DOHH2 (cell line): ENCODE results near the gene KLK3.

Experiments used
- H3F3A ChIP-seq: fragments of 200-600 bp; sonication (generic), shearing (Covaris generic); 2 replicates; pipeline ENCODE4 v1.6.0; 2016; ENCODE audit warnings: antibody characterized with exemption, mild to moderate bottlenecking; ENCODE audit not compliant: control insufficient read depth, insufficient read depth
- H3K27ac ChIP-seq: fragments of 200-600 bp; sonication (generic); 2 replicates; pipeline ENCODE4 v1.5.1; 2014; ENCODE audit warnings: low read depth, mild to moderate bottlenecking, low read length, moderate library complexity
- H3K27me3 ChIP-seq: fragments of 200-600 bp; sonication (generic); 2 replicates; pipeline ENCODE4 v1.6.1; 2014; ENCODE audit warnings: mild to moderate bottlenecking, low read length, mixed read lengths; ENCODE audit not compliant: control insufficient read depth
- H3K36me3 ChIP-seq: fragments of 200-600 bp; sonication (generic); 2 replicates; pipeline ENCODE4 v1.6.1; 2014; ENCODE audit warnings: mild to moderate bottlenecking, low read length, moderate library complexity, mixed read lengths; ENCODE audit not compliant: control insufficient read depth
- H3K4me1 ChIP-seq: fragments of 200-600 bp; sonication (generic); 2 replicates; pipeline ENCODE4 v1.6.1; 2014; ENCODE audit warnings: mild to moderate bottlenecking, low read length, mixed read lengths; ENCODE audit not compliant: control insufficient read depth
- H3K4me2 ChIP-seq: fragments of 200-600 bp; sonication (generic); 2 replicates; pipeline ENCODE4 v1.6.0; 2014; ENCODE audit warnings: mild to moderate bottlenecking, low read length, moderate library complexity
- H3K4me3 ChIP-seq: fragments of 200-600 bp; sonication (generic); 2 replicates; pipeline ENCODE4 v1.5.1; 2014; ENCODE audit warnings: mild to moderate bottlenecking, low read length, mixed read lengths
- H3K79me2 ChIP-seq: fragments of 200-600 bp; sonication (generic); 2 replicates; pipeline ENCODE4 v1.6.1; 2014; ENCODE audit warnings: mild to moderate bottlenecking, low read length, mixed read lengths; ENCODE audit not compliant: control insufficient read depth
- H3K9me2 ChIP-seq: fragments of 200-600 bp; sonication (generic); replicated peaks from 2 replicates; pipeline ENCODE4 v1.6.1; 2014; ENCODE audit warnings: mild to moderate bottlenecking, low read length, mixed read lengths; ENCODE audit not compliant: control insufficient read depth
- H3K9me3 ChIP-seq: fragments of 200-600 bp; sonication (generic); 2 replicates; pipeline ENCODE4 v1.6.1; 2014; ENCODE audit warnings: antibody characterized with exemption, low read length, mixed read lengths; ENCODE audit not compliant: control insufficient read depth, insufficient read depth
- H4K20me1 ChIP-seq: fragments of 200-600 bp; sonication (generic); 2 replicates; pipeline ENCODE4 v1.6.0; 2014; ENCODE audit warnings: low read depth, mild to moderate bottlenecking, antibody characterized with exemption, low read length, moderate library complexity; ENCODE audit not compliant: control insufficient read depth, insufficient read depth
- CTCF ChIP-seq: fragments of 200-600 bp; sonication (generic); IDR thresholded peaks from one replicate; pipeline ENCODE4 v1.5.1; 2014; ENCODE audit warnings: antibody characterized with exemption, mild to moderate bottlenecking, low read depth, low read length; ENCODE audit not compliant: poor library complexity, severe bottlenecking
- EZH2phosphoT487 ChIP-seq: fragments of 200-600 bp; sonication (generic); IDR thresholded peaks from 2 replicates; pipeline ENCODE4 v1.6.1; 2017; ENCODE audit warnings: borderline replicate concordance, mild to moderate bottlenecking, antibody characterized with exemption, low read length, moderate library complexity, mixed read lengths

KLK3 gene

DNA sequence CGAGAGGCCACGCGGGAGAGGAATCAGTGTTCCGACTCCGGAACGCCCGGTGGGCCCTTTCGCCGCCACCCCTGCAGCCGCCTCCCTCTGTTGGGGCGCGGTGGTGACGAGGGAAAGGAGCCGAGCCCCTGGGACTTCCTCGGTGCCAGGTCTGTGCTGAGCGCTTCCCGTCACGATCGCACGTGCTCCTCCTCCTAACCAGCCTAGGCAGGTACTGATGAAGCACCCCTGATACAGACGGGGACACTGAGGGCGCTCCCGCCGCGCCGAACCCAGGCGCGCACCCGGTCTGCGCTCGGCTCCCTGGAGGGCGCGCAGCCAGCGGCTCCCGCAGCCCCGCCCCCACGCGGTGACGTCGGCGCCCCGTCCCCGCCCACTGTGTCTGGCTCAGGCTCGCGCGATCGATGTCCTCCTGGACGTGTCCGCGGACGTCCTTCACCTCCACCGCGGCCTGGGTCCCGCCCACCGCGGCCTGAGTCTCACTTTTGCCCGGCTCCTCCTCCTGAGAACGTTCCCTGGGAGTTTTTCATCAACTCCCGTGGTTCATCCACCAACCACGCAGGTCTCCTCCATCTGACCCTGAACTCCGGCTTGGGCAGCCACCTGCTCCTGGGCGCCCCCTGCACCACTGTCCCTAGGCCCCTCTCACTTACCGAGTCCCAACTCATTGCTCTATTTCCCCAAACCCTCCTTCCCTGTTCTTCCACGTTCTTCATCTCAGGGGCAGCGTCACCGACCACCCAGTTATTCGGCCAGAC is 18.8 kb upstream of the KLK3 start:
- H3F3A ChIP-seq, result no peaks in the 10 kb centered on the region
- H3K79me2 ChIP-seq, result no peaks in the 10 kb centered on the region
- peaks cover 13% of the 10 kb centered on the region for H3K4me1 ChIP-seq
- H3K4me3 ChIP-seq, result peak overlapping the region; percentile 77
- H3K4me2 ChIP-seq, result peak overlapping the region; percentile 71
- TF ChIP-seq EZH2phosphoT487 (no peak), CTCF (peak; percentile 9)
- no peaks in the 10 kb centered on the region for H3K9me2 ChIP-seq
- H3K27ac ChIP-seq, result no peak overlapping the region
- H3K36me3 ChIP-seq, result no peaks in the 10 kb centered on the region
- H4K20me1 ChIP-seq, result no peaks in the 10 kb centered on the region
- H3K9me3 ChIP-seq, result no peaks in the 10 kb centered on the region
- peaks cover 26% of the 10 kb centered on the region for H3K27me3 ChIP-seq

GRCh38 chr19:50836543-50837195 is 18.0 kb upstream of the KLK3 start:
- Histone ChIP-seq H3K4me2 (peak overlapping the region; percentile 71), H3K9me3 (no peaks in the 10 kb centered on the region), H3K27me3 (peaks cover 23% of the 10 kb centered on the region), H4K20me1 (no peaks in the 10 kb centered on the region), H3K4me1 (peaks cover 13% of the 10 kb centered on the region), H3K9me2 (no peaks in the 10 kb centered on the region), H3K79me2 (no peaks in the 10 kb centered on the region), H3F3A (no peaks in the 10 kb centered on the region), H3K36me3 (no peaks in the 10 kb centered on the region), H3K27ac (no peak overlapping the region), H3K4me3 (no peak overlapping the region)
- TF ChIP-seq CTCF, result no peak
- no peak for TF ChIP-seq EZH2phosphoT487

DNA sequence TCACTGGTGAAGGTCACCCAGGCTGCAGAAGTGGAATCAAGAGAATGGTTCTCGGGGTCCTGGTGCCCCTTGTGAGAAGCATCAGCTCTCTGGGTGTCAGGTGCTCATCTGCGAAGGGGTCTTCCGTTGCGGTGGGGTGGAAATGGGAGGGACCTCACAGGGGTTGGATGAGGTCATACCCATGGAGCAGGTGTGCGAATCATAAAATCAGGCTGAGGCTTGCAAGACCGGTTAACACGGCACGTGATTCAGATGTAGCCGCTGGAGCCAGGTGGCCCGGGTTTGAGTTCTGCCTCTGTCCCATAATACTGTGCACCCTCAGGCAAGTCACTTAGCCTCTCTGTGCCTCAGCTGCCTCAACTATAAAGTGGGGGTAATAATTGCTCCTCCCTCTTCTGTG is 17.4 kb upstream of the KLK3 start:
- Histone ChIP-seq H3K4me1 (peaks cover 13% of the 10 kb centered on the region), H3F3A (no peaks in the 10 kb centered on the region), H3K27ac (no peak overlapping the region), H3K27me3 (peaks cover 23% of the 10 kb centered on the region), H4K20me1 (no peaks in the 10 kb centered on the region), H3K9me2 (no peaks in the 10 kb centered on the region), H3K4me3 (no peak overlapping the region), H3K36me3 (no peaks in the 10 kb centered on the region), H3K79me2 (no peaks in the 10 kb centered on the region), H3K9me3 (no peaks in the 10 kb centered on the region), H3K4me2 (no peak overlapping the region)
- TF ChIP-seq CTCF, result no peak
- no peak for TF ChIP-seq EZH2phosphoT487
